ENCODE data around the gene AP1AR.

- no peak for TF ChIP-seq CTCF (IDR thresholded peaks at IDR 0.05; ENCODE audit: low read depth, low read length)
- TF ChIP-seq POLR2A (IDR thresholded peaks at IDR 0.05; ENCODE audit: extremely low read depth, insufficient read length), result no peak
- TF ChIP-seq MYC (IDR thresholded peaks at IDR 0.05; ENCODE audit: low read depth, low read length), result no peak
- no peak for TF ChIP-seq MAX (IDR thresholded peaks at IDR 0.05; ENCODE audit: low read depth, low read length)
Measured at GRCh38 chr4:112222219-112222955, 9.2 kb upstream of the AP1AR start.
